ENCODE results near the gene DHRS12.
A peak's percentile ranks its signal among the peaks of the same experiment; 100 is the strongest.

The DHRS12 gene

GRCh38 chr13:51765142-51765515 is 38.8 kb downstream of the DHRS12 start:
- no peak overlapping the region for H3K4me3 ChIP-seq (ENCODE audit: control insufficient read depth, low read depth, low read length)

GRCh38 chr13:51764184-51765141 is 39.5 kb downstream of the DHRS12 start:
- TF ChIP-seq CTCF (conservative IDR thresholded peaks at IDR 0.05; ENCODE audit: control insufficient read depth, insufficient read depth, low read depth, low read length), result peak; percentile 2
- H3K4me3 ChIP-seq (ENCODE audit: control insufficient read depth, low read depth, low read length), result no peak overlapping the region
- DNase-seq (ENCODE audit: low read depth), result peak; percentile 92

More at GRCh38 chr13:51765142-51765515, 38.8 kb downstream of the DHRS12 start:
- DNase-seq (ENCODE audit: low read depth), result no peak
- TF ChIP-seq CTCF (conservative IDR thresholded peaks at IDR 0.05; ENCODE audit: control insufficient read depth, insufficient read depth, low read depth, low read length), result no peak

GRCh38 chr13:51763486-51763885 is 40.5 kb downstream of the DHRS12 start:
- TF ChIP-seq CTCF (conservative IDR thresholded peaks at IDR 0.05; ENCODE audit: control insufficient read depth, insufficient read depth, low read depth, low read length), result no peak
- DNase-seq (ENCODE audit: low read depth), result no peak
- H3K4me3 ChIP-seq (ENCODE audit: control insufficient read depth, low read depth, low read length), result no peak overlapping the region

GRCh38 chr13:51761643-51762350 is 42.2 kb downstream of the DHRS12 start:
- peak; percentile 55 for DNase-seq (ENCODE audit: low read depth)
- TF ChIP-seq CTCF (conservative IDR thresholded peaks at IDR 0.05; ENCODE audit: control insufficient read depth, insufficient read depth, low read depth, low read length), result no peak
- no peak overlapping the region for H3K4me3 ChIP-seq (ENCODE audit: control insufficient read depth, low read depth, low read length)

- TF ChIP-seq CTCF (conservative IDR thresholded peaks at IDR 0.05; ENCODE audit: control insufficient read depth, insufficient read depth, low read depth, low read length), result no peak
- H3K4me3 ChIP-seq (ENCODE audit: control insufficient read depth, low read depth, low read length), result no peak overlapping the region
- peak; percentile 89 for DNase-seq (ENCODE audit: low read depth)
These were observed 43.4 kb downstream of the DHRS12 start for GRCh38 chr13:51760592-51760991.

GRCh38 chr13:51759240-51759639 is 44.7 kb downstream of the DHRS12 start:
- DNase-seq (ENCODE audit: low read depth), result peak; percentile 63
- TF ChIP-seq CTCF (conservative IDR thresholded peaks at IDR 0.05; ENCODE audit: control insufficient read depth, insufficient read depth, low read depth, low read length), result no peak
- H3K4me3 ChIP-seq (ENCODE audit: control insufficient read depth, low read depth, low read length), result no peak overlapping the region
